Erythroblast (primary cell): ENCODE measurements around the gene EPHA1.

Experiments
- GATA1 ChIP-seq: IDR thresholded peaks from 2 replicates; pipeline ENCODE4 v1.6.1; 2011; ENCODE audit warnings: low read depth, mild to moderate bottlenecking, control low read depth, low read length, moderate library complexity
- POLR2A ChIP-seq: IDR thresholded peaks from 2 replicates; pipeline ENCODE4 v1.6.1; 2011; ENCODE audit warnings: mild to moderate bottlenecking, low read length

DNA sequence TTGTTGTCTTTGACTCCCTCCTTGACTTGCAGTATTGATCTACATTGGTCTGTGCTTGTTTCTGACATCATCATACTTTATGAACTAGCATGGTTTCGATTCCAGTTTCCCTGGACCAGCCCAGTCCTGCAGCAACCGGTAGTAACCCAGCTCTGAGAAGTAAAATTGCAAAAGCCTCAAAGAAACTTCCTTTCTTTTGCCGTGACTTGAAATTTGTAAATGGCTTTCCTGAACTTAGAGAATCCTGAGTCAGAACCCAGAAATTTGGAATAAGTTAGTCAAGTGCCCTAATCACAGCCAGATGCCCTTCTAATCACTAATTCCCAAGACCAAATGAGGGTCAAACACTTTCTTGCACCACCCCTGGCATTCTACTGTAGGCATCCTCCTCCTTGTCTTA is 49.6 kb upstream of the EPHA1 start:
- TF ChIP-seq POLR2A = no peak
- TF ChIP-seq GATA1 = no peak
